ENCODE results near the gene CDH13.

The CDH13 gene

DNA sequence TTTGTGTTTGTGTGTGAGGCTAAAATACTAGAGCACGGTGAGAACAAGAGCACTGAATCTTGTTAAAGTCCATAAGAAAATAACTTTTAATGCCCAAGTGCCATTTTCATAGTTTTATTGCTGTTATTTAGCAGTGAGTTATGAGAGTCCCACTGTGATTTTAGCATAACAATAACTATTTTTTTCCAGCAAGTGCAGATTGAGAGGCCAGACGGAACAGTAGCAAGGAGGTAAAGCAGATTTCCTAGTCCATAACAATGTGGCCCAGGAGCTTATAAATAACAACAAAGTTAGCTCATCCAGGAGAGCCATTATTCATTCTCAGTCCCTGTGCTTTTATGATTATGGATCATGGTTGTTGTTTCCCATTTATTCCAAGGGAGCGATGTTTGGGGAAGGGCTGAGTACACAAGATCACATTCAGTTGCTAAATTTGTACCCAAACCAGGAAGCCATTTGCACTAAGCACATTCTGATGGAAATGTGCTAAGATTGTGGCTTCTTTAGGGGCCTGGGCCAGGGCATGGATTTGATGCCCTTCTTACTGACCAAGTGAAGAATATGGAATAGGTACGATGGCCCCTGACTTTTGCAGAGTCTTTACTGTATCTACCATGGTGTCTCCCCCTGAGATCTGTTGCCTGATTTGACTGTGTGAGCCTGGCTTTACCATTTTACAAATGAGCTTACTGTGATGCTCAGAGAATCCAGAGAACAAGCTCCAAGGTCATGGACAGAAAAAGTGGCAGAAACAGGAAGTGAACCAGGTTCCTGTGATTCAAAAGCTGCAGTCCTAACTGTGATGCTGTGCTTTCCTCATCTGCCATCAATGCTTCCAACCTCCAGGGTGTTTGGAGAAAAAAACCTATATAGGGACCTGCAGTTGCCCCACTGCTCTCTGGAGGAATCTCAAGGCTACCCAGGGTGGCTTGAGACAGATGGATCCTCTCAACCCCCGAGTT, 976.3 kb downstream of the CDH13 start:
- no peak for DNase-seq

DNA sequence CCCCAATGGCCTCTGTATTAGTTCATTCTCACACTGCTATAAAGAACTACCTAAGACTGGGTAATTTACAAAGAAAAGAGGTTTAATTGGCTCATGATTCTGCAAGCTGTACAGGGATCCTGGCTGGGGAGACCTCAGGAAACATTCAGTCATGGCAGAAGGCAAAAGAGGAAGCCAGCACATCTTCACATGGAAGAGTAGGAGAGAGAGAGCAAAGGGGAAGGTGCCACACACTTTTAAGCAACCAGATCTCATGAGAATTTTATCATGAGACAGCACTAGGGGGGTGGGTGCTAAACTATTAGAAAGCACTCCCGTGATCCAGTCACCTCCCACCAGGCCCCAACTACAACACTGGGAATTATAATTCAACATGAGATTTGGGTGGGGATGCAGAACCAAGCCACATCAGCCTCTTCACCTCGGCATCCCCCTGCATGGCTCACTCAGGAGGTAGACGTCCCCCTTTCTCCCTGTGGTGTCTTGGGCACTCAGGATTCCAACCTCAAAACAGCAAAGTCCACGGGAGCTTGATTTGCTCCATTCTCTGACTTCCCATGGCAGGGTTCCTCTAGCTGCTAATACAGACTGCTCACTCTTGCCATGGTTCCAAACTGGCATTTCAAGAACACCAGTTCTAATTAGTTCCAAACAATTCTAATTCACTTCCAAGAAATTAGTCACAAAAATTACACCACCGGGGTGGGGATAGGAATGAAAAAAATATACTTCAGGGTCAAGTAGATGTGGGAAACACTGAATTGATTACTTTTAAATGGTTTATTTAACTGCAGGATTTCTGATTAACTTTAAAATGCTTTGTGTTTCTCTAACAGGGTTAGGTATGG, 977.2 kb downstream of the CDH13 start:
- DNase-seq: no peak

GRCh38 chr16:83606486-83607030, 979.8 kb downstream of the CDH13 start:
- DNase-seq: no peak

- DNase-seq: no peak
Measured at GRCh38 chr16:83609178-83609577, 982.4 kb downstream of the CDH13 start.

DNA sequence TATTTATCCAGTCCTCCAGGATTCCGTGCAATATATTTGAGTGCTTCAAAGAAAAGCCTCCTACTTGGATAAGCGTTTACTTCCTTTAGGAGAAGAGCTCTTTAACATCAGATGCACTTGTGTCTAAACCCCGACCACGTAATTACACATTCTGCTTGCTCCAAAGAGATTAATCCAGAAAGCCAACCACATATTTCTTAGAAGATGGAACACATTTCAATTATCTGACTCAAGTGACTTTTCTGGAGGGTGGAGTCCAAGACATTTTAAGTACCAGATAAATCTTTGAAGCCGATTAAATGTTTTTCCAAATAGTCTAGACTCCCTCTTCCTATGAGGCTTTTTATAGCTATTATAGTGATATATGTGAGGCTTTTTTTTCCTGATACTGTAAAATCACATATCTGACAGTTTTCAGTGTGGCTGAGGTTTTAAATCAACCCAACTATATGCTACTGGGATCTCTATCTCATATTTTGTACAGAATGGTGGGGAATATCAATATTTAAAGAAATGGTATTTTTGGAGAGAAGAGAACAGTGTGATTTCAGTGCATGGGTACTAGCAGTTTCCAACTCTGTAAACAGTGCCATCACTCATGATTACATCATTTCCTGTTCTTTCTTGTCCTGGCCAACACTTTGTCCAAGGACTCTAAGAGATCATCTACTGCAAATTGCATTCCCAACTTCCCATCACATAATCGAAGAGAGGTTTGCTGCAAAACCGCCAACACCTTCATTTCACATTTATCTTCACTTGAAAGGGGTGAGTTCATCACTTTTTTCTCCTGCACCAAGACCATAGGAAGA, 988.6 kb downstream of the CDH13 start:
- no peak for DNase-seq

GRCh38 chr16:83615953-83616350, 989.2 kb downstream of the CDH13 start:
- DNase-seq: no peak

DNA sequence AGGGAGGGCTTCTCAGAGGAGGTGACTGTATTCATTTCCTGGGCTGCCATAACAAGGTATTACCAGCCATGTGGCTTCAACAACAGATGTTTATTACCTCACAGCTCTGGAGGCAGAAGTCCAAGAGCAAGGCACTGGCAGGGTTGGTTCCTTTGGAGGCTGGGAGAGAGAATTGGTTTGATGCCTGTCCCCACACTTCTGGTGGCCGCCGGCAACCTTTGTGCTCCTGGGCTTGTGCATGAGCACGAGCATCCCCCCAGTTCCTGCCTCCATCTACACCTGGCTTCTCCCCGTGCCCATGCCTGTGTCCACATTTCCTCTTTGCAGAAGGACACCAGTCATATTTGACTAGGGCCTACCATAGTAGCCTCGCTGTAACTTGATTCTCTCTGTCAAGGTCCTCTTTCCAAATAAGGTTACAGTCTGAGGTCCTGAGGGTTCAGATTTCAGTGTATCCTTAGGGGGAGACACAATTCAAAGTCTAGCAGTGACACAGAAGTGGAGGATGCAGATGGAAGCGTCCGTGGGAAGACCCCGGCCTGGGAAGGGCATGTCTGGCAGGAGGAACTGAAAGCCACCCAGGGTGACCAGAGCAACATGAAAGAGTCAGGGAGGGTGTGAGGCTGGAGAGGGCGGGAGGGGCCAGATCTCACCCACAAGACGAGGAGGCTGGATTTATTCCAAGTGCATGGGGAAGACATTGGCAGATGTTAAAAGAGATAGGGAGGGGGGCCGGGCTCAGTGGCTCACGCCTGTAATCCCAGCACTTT, 992.8 kb downstream of the CDH13 start:
- DNase-seq: no peak

DNA sequence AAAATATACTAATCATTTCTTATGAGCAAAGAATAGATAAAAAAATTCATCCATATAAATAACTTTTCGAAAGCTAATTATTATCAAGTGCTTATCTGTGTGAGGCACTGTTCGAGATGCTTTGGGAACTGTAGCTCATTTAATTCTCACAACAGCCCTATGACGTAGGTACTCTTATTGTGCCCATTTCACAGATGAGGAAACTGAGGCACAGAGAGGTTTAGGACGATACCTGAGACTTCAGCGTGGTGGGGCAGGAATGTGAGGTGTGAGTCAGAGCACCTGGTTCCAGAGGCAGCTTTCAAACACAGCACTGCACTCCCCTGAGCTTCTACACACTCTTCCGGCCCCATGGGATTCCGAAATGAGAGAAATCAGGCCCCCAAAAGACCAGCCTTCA, 995.2 kb downstream of the CDH13 start:
- DNase-seq: no peak

DNA sequence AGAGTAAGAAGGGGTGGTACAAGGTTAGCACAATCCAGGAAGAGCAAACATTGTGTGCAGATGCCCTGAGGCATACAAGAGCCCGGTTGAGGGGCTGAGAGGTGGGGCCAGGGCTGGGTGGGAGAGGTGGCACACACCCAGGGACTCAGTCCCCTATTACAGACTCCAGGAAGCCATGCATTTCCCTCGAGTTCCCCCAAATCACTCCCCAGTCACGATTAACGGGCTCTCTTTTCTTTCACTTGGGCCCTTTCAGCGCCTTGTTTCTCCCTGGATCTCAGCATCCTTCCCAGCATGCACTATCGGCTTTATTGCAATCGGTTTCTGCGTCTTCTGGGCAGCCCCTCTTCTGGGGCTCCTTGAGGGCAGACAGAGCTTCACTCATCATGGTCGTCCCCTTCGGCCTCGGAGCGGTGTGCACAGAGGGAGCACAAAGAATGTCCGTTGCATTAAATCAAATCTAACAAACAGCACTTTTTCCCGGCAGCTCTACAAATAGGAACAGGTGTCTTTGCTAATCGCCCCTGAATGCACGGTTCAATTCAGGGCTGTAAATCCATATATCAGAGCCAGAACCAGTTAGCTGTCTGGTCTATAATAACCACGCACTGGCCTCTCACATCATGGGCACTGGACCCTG, 996.4 kb downstream of the CDH13 start:
- DNase-seq: no peak

- DNase-seq: no peak
Measured at GRCh38 chr16:83623892-83624291, 997.1 kb downstream of the CDH13 start.

DNA sequence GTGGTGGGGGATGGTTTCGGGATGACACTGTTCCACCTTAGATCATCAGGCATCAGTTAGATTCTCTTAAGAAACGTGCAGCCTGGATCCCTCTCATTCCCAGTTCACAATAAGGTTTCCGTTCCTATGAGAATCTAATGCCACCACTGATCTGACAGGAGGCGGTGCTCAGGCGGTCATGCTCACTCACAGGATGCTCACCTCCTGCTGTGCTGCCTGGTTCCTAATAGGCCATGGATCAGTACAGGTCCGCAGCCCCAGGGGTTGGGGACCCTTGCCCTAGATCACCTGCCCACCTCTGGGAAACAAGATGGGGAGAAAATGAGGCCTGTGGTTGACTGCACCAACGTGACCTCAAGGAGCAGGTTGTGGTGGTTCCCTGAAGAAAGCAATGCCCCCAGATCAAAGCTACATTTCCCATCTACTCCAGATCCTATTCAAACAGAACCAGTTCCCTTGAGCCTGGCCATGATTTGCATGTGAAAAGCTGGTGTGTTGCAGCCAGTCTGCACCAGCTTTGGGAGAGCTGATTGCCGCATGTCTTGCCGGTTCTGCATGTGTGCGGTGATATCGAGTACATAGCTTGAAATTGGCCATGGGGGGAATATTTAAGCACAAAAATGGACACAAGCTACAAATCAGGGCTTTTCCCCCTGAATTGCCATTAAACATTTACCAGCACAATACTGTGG, 997.8 kb downstream of the CDH13 start:
- DNase-seq: no peak

DNA sequence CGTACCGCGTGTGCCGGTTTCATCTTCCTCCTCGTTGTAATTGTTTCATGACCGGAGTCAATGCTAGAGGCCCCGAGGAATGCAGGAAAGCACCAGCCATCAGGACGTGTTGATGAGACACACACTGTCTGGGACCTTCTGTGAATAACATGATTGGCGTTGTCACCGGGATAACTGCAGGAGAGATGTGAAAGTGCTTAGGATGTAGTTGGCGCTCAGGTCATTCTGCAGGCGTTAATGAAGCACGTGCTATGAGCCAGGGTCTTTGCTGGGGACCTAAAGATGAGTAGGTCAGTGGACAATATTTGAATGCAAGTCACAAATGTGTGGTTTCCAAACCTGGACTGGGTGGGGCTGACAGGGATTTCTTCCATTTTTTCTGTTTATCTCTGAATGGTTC, 999.4 kb downstream of the CDH13 start:
- DNase-seq: no peak

- DNase-seq: no peak
Measured at GRCh38 chr16:83626676-83627075, 999.9 kb downstream of the CDH13 start.

DNA sequence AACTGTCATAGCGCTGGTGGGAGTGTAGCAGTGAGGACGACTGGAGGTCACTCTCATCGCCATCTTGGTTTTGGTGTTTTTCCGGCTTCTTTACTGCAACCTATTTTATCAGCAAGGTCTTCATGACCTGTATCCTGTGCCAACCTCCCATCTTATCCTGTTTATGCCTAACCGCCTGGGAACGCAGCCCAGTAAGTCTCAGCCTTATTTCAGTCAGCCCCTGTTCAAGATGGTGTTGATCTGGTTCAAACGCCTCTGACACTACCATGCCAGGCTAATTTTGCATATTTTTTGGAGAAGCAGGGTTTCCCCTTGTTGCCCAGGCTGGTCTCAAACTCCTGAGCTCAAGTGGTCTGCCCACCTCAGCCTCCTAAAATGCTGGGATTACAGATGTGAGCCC, 1001.2 kb downstream of the CDH13 start:
- no peak for DNase-seq

GRCh38 chr16:83629426-83629825, 1002.7 kb downstream of the CDH13 start:
- no peak for DNase-seq

DNA sequence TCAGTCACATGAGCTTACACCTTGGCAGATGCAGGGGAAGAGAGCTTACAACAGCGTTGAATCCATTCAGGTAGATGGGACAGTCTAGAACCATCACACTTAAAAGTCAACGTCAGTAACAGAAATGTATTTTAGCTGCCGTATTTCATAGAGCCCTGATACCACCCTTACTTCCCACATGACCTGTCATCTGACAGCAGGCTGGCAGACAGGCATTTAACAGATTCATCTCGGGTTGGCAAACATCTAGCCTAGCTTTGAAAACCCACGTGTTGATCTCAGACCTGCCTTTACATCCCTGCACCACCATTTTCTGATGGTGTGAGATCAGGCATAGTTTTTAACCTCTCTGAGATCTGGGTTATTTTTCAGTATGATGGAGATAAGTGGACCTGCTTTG, 1003.1 kb downstream of the CDH13 start:
- no peak for DNase-seq

GRCh38 chr16:83630979-83631378, 1004.2 kb downstream of the CDH13 start:
- no peak for DNase-seq

GRCh38 chr16:83633286-83633685, 1006.5 kb downstream of the CDH13 start:
- DNase-seq: no peak

DNA sequence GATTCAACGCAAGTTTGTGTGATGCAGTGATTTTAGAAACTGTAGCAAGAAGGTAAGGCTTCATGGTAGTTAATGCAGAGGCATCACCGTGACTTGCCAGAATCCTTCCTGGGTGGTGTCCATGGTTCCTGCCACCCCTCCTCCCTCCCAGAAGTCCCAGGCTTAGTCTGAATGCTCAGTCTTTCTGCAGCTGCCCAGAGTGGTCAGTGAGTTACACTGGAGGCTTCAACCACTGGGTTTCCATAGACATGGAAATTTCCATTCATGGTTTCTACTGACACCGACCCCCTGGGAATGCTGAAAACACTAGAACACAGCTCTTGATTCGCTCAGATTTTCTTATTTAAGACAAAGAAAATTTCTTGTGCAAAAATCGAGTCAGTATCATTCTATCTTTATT, 1021.6 kb downstream of the CDH13 start:
- DNase-seq: no peak

DNA sequence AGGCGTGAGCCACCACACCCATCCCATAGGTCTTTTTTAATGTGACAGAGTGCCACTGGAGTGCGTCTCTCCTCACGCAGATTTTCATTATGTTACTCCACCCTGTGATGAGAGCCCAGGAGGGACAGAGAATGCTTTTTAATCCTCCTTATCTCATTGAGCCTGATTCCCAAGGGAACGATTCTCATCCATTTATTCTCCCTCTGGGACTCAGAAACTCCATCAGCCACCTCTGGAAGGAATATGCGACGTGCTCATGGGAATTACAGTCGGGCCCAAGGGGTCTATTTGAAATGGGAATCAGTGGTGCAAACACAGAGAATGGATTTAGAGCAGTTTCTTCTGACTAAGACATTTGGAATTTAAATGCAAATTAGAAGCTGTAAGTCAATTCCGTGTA, 1025.1 kb downstream of the CDH13 start:
- no peak for DNase-seq

DNA sequence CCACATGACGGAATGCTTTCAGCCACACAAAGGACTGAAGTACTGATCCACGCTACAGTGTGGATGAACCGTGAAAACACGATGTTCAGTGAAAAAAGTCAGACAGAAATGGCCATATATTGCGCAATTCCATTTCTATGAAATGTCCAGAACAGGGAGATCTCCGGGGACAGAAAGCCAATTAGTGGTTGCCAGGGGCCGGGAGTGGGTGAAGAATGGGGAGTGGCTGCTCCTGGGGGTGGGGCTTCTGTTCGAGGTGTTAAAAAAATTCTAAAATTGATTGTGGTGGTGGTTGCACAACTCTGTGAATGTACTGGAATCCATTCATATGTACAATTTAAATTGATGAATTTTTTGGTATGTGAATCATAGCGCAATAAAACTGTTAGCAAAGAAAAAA, 1026.2 kb downstream of the CDH13 start:
- no peak for DNase-seq
